Duodenal mucosa (tissue), 2 donors: Measurements from ENCODE around the gene GALNT18.

ENCODE experiments used
- H3K27ac ChIP-seq: one replicate; pipeline ENCODE4 v1.7.0; 2013; ENCODE audit warnings: low read depth, low read length
- H3K27me3 ChIP-seq, 2 donors: one replicate each; pipeline ENCODE4 v1.7.0; 2013; ENCODE audit warnings: low read length in 2 of 2, control low read depth in 1 of 2; ENCODE audit not compliant: insufficient read depth in 2 of 2, control insufficient read depth in 1 of 2
- H3K36me3 ChIP-seq, 2 donors: one replicate each; pipeline ENCODE4 v1.7.0; 2013; ENCODE audit warnings: low read length in 2 of 2, control low read depth in 1 of 2; ENCODE audit not compliant: insufficient read depth in 2 of 2, control insufficient read depth in 1 of 2
- H3K4me1 ChIP-seq, 2 donors: one replicate each; pipeline ENCODE4 v1.7.0; 2013; ENCODE audit warnings: low read length in 2 of 2, control low read depth in 1 of 2; ENCODE audit not compliant: insufficient read depth in 2 of 2, control insufficient read depth in 1 of 2
- H3K4me3 ChIP-seq, 2 donors: one replicate each; pipeline ENCODE4 v1.7.0; 2013; ENCODE audit warnings: low read length in 2 of 2, low read depth in 1 of 2
- H3K9ac ChIP-seq, 2 donors: one replicate each; pipeline ENCODE4 v1.7.0; 2013; ENCODE audit warnings: low read length in 2 of 2, low read depth in 1 of 2
- H3K9me3 ChIP-seq, 2 donors: one replicate each; pipeline ENCODE4 v1.7.0; 2013; ENCODE audit warnings: low read length in 2 of 2, control low read depth in 1 of 2; ENCODE audit not compliant: control insufficient read depth in 1 of 2

Gene GALNT18

DNA sequence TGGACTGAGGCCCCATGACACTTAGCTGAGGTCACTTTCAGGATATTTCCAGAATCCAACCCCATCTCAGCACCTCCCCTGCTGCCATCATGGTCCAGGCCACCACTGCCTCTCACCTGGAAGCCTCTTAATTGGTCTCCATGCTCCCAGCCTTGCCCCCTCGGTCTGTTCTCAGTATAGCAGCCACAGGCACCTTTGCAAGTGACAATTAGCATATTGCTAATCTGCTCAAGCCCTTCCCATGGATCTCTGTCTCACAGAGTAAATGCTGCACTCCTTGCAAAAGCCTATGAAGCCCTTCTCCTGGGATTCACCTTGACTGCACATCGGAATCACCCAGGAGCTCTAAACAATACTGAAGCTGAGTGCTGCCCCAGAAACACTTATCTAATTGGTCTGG, 175.2 kb downstream of the GALNT18 start:
- Histone ChIP-seq H3K9me3 (no peaks in the 10 kb centered on the region), H3K27me3 (no peaks in the 10 kb centered on the region), H3K4me1 (peaks cover 3 to 6% of the 10 kb centered on the region in 2 donors), H3K36me3 (no peaks in the 10 kb centered on the region), H3K9ac (no peak overlapping the region), H3K4me3 (no peak overlapping the region), H3K27ac (no peak overlapping the region)

DNA sequence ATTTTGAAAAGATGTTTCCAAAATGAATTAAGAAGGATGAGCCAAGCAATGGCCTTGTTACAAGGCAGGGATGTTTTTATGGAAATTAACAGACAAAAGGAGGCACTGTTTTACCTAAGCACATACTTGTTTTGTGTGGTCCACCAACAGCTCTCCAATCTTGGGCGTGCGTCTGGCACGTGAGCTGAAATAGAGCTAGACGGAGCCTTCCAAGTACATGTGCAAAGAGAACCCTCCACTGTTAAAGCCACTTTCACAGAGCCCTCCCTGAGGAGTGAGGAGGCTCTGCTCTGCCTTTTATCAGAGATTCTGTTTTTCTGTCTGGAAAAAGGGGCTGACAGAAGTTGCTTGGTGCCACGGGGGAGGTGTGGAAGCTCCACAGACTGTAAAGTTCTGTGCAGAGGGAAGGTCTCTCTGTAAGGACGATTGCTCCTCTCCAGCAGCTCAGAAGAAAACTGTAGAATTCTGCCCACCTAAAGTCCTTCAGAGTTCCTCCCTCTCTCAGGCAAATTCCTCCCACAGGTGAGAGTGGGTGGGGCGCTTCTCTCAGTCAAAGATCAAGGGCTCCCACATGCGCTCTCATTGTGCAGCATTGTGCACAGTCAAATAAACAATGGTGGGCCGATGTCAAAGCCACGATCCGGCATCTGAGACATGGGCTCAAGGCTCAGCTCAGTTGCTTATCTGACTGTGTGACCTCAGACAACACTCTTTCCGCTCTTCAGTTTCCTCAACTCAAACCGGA, 176.2 kb downstream of the GALNT18 start:
- Histone ChIP-seq H3K9me3 (no peaks in the 10 kb centered on the region), H3K36me3 (no peaks in the 10 kb centered on the region), H3K27ac (no peak overlapping the region), H3K9ac (no peak overlapping the region), H3K4me3 (no peak overlapping the region), H3K27me3 (no peaks in the 10 kb centered on the region), H3K4me1 (peaks cover 0 to 3% of the 10 kb centered on the region in 2 donors)

DNA sequence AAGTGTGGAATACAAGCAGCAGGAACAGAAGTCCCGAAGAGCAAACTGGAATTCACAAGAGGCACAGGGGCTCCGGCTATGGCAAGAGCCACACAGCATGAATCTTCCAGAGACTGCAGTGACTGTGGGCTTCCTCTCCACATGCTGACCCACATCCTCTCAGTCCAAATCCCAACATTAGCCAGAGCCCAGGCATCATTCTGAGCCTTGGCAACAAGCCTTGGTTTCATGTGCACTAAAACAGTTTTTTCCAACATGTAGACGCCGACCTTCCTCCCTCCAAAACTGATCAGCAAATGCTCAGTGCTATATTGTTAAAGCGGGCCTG, 177.0 kb downstream of the GALNT18 start:
- Histone ChIP-seq H3K4me3 (no peak overlapping the region), H3K27ac (no peak overlapping the region), H3K36me3 (no peaks in the 10 kb centered on the region), H3K4me1 (peaks cover 0 to 3% of the 10 kb centered on the region in 2 donors), H3K9ac (no peak overlapping the region), H3K27me3 (no peaks in the 10 kb centered on the region), H3K9me3 (no peaks in the 10 kb centered on the region)

DNA sequence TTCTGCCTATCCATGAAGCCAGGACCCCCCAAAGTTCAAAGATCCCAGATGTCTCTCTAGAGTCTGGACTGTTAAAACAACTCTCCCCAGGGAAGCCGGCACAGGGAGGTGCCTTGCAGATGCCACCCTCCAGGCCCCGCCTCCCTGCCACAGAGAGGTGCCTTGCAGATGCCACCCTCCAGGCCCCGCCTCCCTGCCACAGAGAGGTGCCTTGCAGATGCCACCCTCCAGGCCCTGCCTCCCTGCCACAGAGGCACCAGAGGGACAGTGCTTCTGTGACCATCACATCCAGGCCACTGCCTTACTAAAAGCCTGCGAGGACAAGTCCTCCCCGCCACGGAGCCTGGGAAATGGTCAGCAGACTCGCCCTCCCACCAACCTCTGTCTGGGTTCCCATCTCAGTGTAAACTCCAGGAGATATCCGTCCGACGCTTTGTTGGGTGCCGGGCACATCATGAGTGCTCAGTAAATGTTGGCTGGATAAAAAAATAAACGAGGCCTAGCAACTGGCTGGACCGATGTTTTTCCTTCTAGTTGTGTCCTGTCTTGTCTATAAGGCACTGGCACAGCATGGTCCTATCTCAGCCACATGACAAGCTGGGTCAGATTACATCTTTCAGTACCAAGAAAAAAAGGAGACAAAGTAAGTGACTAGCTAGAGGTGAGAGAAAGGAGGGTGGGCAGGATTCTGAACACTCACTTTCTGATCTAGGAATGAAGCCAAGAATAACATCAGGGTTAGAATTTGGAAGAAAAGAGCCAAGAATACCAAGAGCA, 177.6 kb downstream of the GALNT18 start:
- Histone ChIP-seq H3K4me3 (no peak overlapping the region), H3K27ac (no peak overlapping the region), H3K9ac (no peak overlapping the region), H3K27me3 (no peaks in the 10 kb centered on the region), H3K36me3 (no peaks in the 10 kb centered on the region), H3K9me3 (no peaks in the 10 kb centered on the region), H3K4me1 (peaks cover 0 to 3% of the 10 kb centered on the region in 2 donors)

DNA sequence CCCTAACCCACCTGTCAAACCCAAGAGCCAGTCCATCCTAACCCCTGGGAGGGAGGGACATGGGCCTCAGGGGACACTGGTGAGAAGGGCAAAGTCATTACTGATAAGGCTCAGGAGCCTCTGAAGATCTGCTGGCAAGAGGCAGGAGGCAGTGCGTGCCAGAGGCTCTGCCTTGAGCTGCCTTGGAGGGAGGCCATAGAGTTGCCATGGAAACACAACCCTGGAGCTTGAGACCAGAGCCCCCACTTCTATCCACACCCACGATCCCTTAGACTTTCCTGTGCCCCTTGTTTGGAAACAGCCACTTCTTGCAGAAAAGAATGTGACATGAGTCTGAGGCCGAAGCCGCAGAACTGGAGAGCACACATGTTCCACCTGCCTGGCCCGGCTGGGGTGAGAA, 179.0 kb downstream of the GALNT18 start:
- Histone ChIP-seq H3K9ac (no peak overlapping the region), H3K4me3 (no peak overlapping the region), H3K9me3 (no peaks in the 10 kb centered on the region), H3K36me3 (no peaks in the 10 kb centered on the region), H3K27me3 (no peaks in the 10 kb centered on the region), H3K4me1 (peaks cover 0 to 3% of the 10 kb centered on the region in 2 donors), H3K27ac (no peak overlapping the region)

DNA sequence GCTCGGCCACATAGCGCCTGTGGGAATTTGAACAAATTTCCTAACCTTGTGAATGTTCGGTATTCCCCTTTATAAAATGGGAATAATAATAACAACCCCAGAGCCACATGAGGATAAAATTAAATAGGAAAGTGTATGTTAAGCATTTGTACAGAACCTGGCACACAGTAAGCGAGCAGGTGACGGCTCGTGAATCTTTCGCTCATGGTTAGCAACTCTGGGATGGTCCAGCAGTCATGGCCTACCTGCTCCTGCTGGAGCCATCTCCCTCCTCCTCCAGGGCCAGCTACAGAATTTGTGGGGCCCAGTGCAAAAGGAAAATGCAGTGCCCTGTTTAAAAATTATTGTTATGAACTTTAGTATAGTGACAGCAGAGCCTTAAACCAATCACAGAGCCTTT, 180.3 kb downstream of the GALNT18 start:
- H3K4me3 ChIP-seq: no peak overlapping the region
- H3K9ac ChIP-seq: no peak overlapping the region
- H3K27me3 ChIP-seq: no peaks in the 10 kb centered on the region
- H3K4me1 ChIP-seq: peaks cover 0 to 3% of the 10 kb centered on the region in 2 donors
- H3K27ac ChIP-seq: no peak overlapping the region
- no peaks in the 10 kb centered on the region for H3K9me3 ChIP-seq
- no peaks in the 10 kb centered on the region for H3K36me3 ChIP-seq

DNA sequence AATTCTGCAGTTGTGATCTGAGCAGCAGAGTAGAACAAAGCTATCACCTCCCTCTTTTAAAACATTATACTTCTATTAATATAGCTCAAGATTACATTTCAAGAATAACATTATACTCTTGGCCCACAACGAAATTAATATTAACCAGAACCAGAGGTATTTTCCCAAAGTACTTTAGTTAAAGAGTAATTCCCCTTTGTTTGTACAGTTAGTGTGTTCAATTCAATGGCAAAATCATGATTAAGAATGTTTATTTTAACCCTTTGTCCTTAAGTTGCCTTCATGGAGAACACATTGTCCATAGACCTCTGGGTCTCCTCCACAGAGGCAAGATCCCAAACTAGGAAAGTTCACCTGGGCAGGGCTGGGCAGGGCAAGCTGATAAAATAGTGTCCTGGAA, 180.7 kb downstream of the GALNT18 start:
- Histone ChIP-seq H3K4me1 (peaks cover 0 to 3% of the 10 kb centered on the region in 2 donors), H3K9me3 (no peaks in the 10 kb centered on the region), H3K4me3 (no peak overlapping the region), H3K9ac (no peak overlapping the region), H3K27ac (no peak overlapping the region), H3K36me3 (no peaks in the 10 kb centered on the region), H3K27me3 (no peaks in the 10 kb centered on the region)

DNA sequence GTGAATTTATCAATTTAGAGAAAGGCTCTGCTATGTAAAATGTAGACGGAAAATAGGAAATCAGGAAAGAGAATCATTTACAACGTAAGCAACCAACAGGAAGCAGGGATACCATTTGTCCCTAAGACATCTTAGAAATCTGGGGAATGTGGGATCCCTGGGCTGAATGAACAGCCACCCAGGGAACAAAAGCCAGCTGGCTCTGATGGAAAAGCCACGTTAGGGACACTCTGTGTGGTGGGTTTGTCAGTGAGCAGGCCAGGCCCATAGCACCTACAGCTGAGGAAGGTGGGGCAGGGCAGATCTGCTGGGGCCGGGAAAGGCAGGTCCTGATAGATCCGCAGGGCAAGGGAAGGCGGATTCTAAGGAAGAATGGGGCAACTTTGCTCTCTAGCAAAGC, 181.7 kb downstream of the GALNT18 start:
- Histone ChIP-seq H3K27ac (no peak overlapping the region), H3K4me3 (no peak overlapping the region), H3K4me1 (peaks cover 0 to 3% of the 10 kb centered on the region in 2 donors), H3K27me3 (no peaks in the 10 kb centered on the region), H3K36me3 (no peaks in the 10 kb centered on the region), H3K9ac (no peak overlapping the region), H3K9me3 (no peaks in the 10 kb centered on the region)

DNA sequence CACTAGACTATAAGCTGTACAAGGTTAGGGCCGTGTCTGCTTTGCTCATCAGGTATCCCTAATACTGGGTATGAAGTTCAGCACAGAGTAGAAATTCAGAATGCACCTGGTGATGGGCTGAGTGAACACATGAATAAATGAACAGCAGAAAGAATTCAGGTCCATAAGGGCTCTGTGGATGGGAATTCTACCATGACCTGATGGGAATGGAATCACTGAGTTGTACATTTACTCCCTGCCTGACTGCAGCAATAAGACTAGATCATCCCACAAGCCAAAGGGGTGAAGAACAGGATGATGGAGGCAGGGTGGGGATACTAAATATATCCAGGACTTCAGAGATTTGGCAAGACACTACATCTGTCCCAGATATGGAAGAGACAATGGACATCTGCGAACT, 182.2 kb downstream of the GALNT18 start:
- Histone ChIP-seq H3K27me3 (no peaks in the 10 kb centered on the region), H3K9me3 (no peaks in the 10 kb centered on the region), H3K4me3 (no peak overlapping the region), H3K4me1 (peaks cover 0 to 3% of the 10 kb centered on the region in 2 donors), H3K36me3 (no peaks in the 10 kb centered on the region), H3K27ac (no peak overlapping the region), H3K9ac (no peak overlapping the region)

DNA sequence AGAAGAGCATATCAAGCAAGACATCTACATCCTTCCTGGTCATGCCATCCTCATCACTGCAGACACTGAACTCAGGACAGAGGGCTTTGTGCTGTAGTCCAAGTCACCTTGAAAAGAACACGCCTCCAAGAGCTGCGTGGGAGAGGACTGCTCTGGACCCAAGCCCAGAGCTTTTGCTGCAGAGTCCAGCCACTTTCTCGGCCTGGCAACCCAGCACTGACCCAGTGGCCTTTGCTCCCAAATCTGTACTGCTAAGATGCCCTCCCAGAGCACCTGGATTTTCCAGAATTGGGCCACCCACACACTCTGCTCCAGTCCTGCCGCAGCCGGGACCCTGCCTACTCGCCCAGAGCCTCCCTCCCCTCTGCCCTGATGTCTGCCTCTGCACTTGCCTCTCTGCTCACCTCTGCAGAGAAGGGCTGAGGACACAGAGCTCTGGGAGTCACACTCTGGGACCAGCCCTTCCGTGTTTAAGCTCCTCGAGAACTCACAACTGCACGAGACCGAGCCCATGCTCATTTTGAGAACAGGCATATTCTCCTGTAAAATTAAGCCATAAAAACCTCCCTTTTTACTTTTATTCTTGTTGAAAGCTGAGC, 185.0 kb downstream of the GALNT18 start:
- Histone ChIP-seq H3K9me3 (no peaks in the 10 kb centered on the region), H3K4me1 (no peaks in the 10 kb centered on the region), H3K9ac (no peak overlapping the region), H3K4me3 (no peak overlapping the region), H3K36me3 (no peaks in the 10 kb centered on the region), H3K27ac (no peak overlapping the region), H3K27me3 (no peaks in the 10 kb centered on the region)
